Transverse colon (tissue), 4 donors: ENCODE results near the gene AK9.

ENCODE experiments used
- CTCF ChIP-seq, 5 experiments: fragments of 200-600 bp in 3 of 5; fragments of 450-650 bp in 2 of 5; sonication (generic) in 3 of 5; IDR thresholded peaks; 1 replicate in 2 of 5; 2 replicates in 3 of 5; pipeline ENCODE4 v1.5.1; 2016 to 2017; ENCODE audit warnings: antibody characterized with exemption in 5 of 5, inconsistent platforms in 3 of 5, mild to moderate bottlenecking in 2 of 5, moderate library complexity in 1 of 5
- EP300 ChIP-seq: sonication (generic); formaldehyde crosslinking; IDR thresholded peaks from one replicate; pipeline ENCODE4 v1.6.1; 2017; ENCODE audit warnings: antibody characterized with exemption, low read depth
- POLR2A ChIP-seq: fragments of 450-650 bp; IDR thresholded peaks from one replicate; pipeline ENCODE4 v1.6.1; 2016; ENCODE audit warnings: antibody characterized with exemption, mild to moderate bottlenecking, moderate library complexity
- POLR2AphosphoS5 ChIP-seq, 3 donors: sonication (generic); formaldehyde crosslinking; IDR thresholded peaks; one replicate each; pipeline ENCODE4 v1.6.1; 2016; ENCODE audit warnings: antibody characterized with exemption in 3 of 3

GRCh38 chr6:109687271-109687761 lies 3.7 kb downstream of the AK9 start:
- no peak for TF ChIP-seq POLR2A
- TF ChIP-seq CTCF (IDR thresholded peaks at IDR 0.05), result no peak
- no peak for TF ChIP-seq POLR2AphosphoS5 (IDR thresholded peaks at IDR 0.05)
- TF ChIP-seq EP300, result no peak
